PC-3 (cell line): ENCODE measurements around the gene FAM162A.

Experiments used
- CTCF ChIP-seq: fragments of 300-600 bp; sonication (generic); conservative IDR thresholded peaks from 2 replicates; pipeline ENCODE4 v1.5.1; 2017; ENCODE audit warnings: antibody characterized with exemption, low read depth, mild to moderate bottlenecking, low read length
- EZH2 ChIP-seq: fragments of 300-600 bp; sonication (generic); IDR thresholded peaks from one replicate; pipeline ENCODE4 v1.6.1; 2017; ENCODE audit warnings: antibody characterized with exemption, mild to moderate bottlenecking, low read length; ENCODE audit not compliant: unreplicated experiment
- EZH2phosphoT487 ChIP-seq: fragments of 300-600 bp; sonication (generic); IDR thresholded peaks from 2 replicates; pipeline ENCODE4 v1.6.1; 2018; ENCODE audit warnings: mild to moderate bottlenecking, antibody characterized with exemption, low read length, borderline replicate concordance

- no peak for TF ChIP-seq CTCF
- no peak for TF ChIP-seq EZH2
- no peak for TF ChIP-seq EZH2phosphoT487
These were observed 10.2 kb downstream of the FAM162A start for GRCh38 chr3:122394173-122394572.
